Activated CD4-positive, alpha-beta T cell treated with anti-CD3 and anti-CD28 coated beads for 36 hours (primary cell): ENCODE measurements around the gene DLX6. TPM values are rescaled to one million over a fixed set of nuclear protein-coding genes. Genes with fewer than 3 reads are reported as not detected.
A peak's percentile ranks its signal among the peaks of the same experiment; 100 is the strongest.

Source experiments
- ATAC-seq: fragments of 200-7000 bp; cut with Tn5 transposase; one replicate; pipeline ENCODE4 v1.10.0; 2021; ENCODE audit warnings: mild to moderate bottlenecking, moderate library complexity
- CTCF ChIA-PET: fragments of 350-600 bp; sonication (Branson Sonifier 250); formaldehyde crosslinking; loops from one replicate; lab custom pipeline; 2021; ENCODE audit warnings: antibody characterized with exemption; lab: Charles Lee
- POLR2A ChIA-PET: fragments of 350-600 bp; sonication (Branson Sonifier 250); formaldehyde crosslinking; loops from one replicate; lab custom pipeline; 2021; ENCODE audit warnings: antibody characterized with exemption, inconsistent platforms; lab: Charles Lee
- DNase-seq: peaks from one replicate; pipeline ENCODE4 v3.0.0-alpha.2; 2020
- H3K27ac Mint-ChIP-seq: one replicate; pipeline ENCODE4 v1.8.0; 2021; ENCODE audit warnings: mixed read lengths
- H3K27me3 Mint-ChIP-seq: one replicate; pipeline ENCODE4 v1.8.0; 2021; ENCODE audit warnings: mixed read lengths
- H3K36me3 Mint-ChIP-seq: one replicate; pipeline ENCODE4 v1.8.0; 2021; ENCODE audit warnings: low read depth, mixed read lengths
- H3K4me1 Mint-ChIP-seq: one replicate; pipeline ENCODE4 v1.8.0; 2021; ENCODE audit warnings: mixed read lengths
- H3K4me3 Mint-ChIP-seq: one replicate; pipeline ENCODE4 v1.8.0; 2021; ENCODE audit warnings: mild to moderate bottlenecking, moderate library complexity, mixed read lengths
- H3K9me3 Mint-ChIP-seq: one replicate; pipeline ENCODE4 v1.8.0; 2021; ENCODE audit warnings: low read depth, mixed read lengths
- intact Hi-C, 2 experiments: fragments of 100-400 bp; cut with DNase I in 1 of 2; cut with micrococcal nuclease in 1 of 2; formaldehyde crosslinking; loops; one replicate each; pipeline versions ENCODE4 v1.14.2 to v1.15.1; 2022 to 2024; cut with DNase I, micrococcal nuclease
- total RNA-seq, 2 experiments: library from RNA; stranded (reverse); gene quantifications; one replicate each; pipeline ENCODE4 v1.2.3, GENCODE V29; 2021

DLX6 gene
- total RNA-seq, 2 experiments from 2014 or later = not detected

- H3K27ac Mint-ChIP-seq = no peak overlapping the region
- CTCF ChIA-PET = interaction anchor here (0.6 kb wide), 1 partner anchor 614 kb away, joined by 3 read pairs; no protein-coding TSS in a partner anchor
Measured at GRCh38 chr7:97018791-97019531, 13.6 kb downstream of the DLX6 start.

GRCh38 chr7:97019710-97020225 is 14.4 kb downstream of the DLX6 start:
- peaks cover 89% of the 10 kb centered on the region for H3K27me3 Mint-ChIP-seq
- ChIA-PET CTCF (interaction anchor here (0.9 kb wide), 1 partner anchor 10 kb away, joined by 3 read pairs; no protein-coding TSS in a partner anchor), POLR2A (no interaction called here)
- H3K27ac Mint-ChIP-seq = no peak overlapping the region
- no peaks in the 10 kb centered on the region for H3K9me3 Mint-ChIP-seq
- intact Hi-C loops = loop anchor here (10.0 kb wide), 2 partner anchors 235 to 715 kb away; partner anchors contain the start of gene TAC1 (in 1 of the 2)
- H3K36me3 Mint-ChIP-seq = no peaks in the 10 kb centered on the region
- no peak overlapping the region for H3K4me3 Mint-ChIP-seq
- H3K4me1 Mint-ChIP-seq = peaks cover 39% of the 10 kb centered on the region
- ATAC-seq (no peak), DNase-seq (no peak)

More at GRCh38 chr7:97018791-97019531, 13.6 kb downstream of the DLX6 start:
- H3K4me3 Mint-ChIP-seq = no peak overlapping the region
- intact Hi-C loops = no loop called here
- ATAC-seq = no peak
- no peaks in the 10 kb centered on the region for H3K36me3 Mint-ChIP-seq
- DNase-seq = no peak
- H3K4me1 Mint-ChIP-seq = peaks cover 33% of the 10 kb centered on the region
- H3K9me3 Mint-ChIP-seq = no peaks in the 10 kb centered on the region
- POLR2A ChIA-PET = no interaction called here
- peaks cover 88% of the 10 kb centered on the region for H3K27me3 Mint-ChIP-seq

GRCh38 chr7:97020601-97020995 is 15.2 kb downstream of the DLX6 start:
- no peak overlapping the region for H3K27ac Mint-ChIP-seq
- intact Hi-C loops = loop anchor here (10.0 kb wide), 2 partner anchors 236 to 714 kb away; partner anchors contain the start of gene TAC1 (in 1 of the 2)
- H3K36me3 Mint-ChIP-seq = no peaks in the 10 kb centered on the region
- ChIA-PET CTCF (interaction anchor here (0.6 to 2.5 kb wide), 5 partner anchors 9 to 619 kb away, joined by 3 to 9 read pairs (median 3); no protein-coding TSS in a partner anchor), POLR2A (no interaction called here)
- H3K4me3 Mint-ChIP-seq = no peak overlapping the region
- peaks cover 88% of the 10 kb centered on the region for H3K27me3 Mint-ChIP-seq
- no peaks in the 10 kb centered on the region for H3K9me3 Mint-ChIP-seq
- H3K4me1 Mint-ChIP-seq = peaks cover 39% of the 10 kb centered on the region
- ATAC-seq (no peak), DNase-seq (no peak)

GRCh38 chr7:97020996-97021746 is 15.8 kb downstream of the DLX6 start:
- Mint-ChIP-seq H3K36me3 (no peaks in the 10 kb centered on the region), H3K27ac (no peak overlapping the region), H3K4me3 (no peak overlapping the region), H3K4me1 (peaks cover 45% of the 10 kb centered on the region), H3K27me3 (peaks cover 88% of the 10 kb centered on the region), H3K9me3 (no peaks in the 10 kb centered on the region)
- DNase-seq = no peak
- intact Hi-C loops = loop anchor here (10.0 kb wide), 2 partner anchors 236 to 714 kb away; partner anchors contain the start of gene TAC1 (in 1 of the 2)
- no peak for ATAC-seq
- ChIA-PET POLR2A (no interaction called here), CTCF (interaction anchor here (0.6 to 2.5 kb wide), 5 partner anchors 8 to 619 kb away, joined by 3 to 9 read pairs (median 3); no protein-coding TSS in a partner anchor)

- H3K4me3 Mint-ChIP-seq = no peak overlapping the region
- H3K9me3 Mint-ChIP-seq = no peaks in the 10 kb centered on the region
- H3K27me3 Mint-ChIP-seq = peaks cover 89% of the 10 kb centered on the region
- DNase-seq (peak; percentile 44), ATAC-seq (no peak)
- H3K4me1 Mint-ChIP-seq = peaks cover 48% of the 10 kb centered on the region
- intact Hi-C loops = loop anchor here (10.0 kb wide), 2 partner anchors 237 to 713 kb away; partner anchors contain the start of gene TAC1 (in 1 of the 2)
- H3K27ac Mint-ChIP-seq = no peak overlapping the region
- ChIA-PET CTCF (interaction anchor here (0.7 to 2.5 kb wide), 3 partner anchors 14 to 461 kb away, joined by 3 to 9 read pairs (median 6); no protein-coding TSS in a partner anchor), POLR2A (no interaction called here)
- H3K36me3 Mint-ChIP-seq = no peaks in the 10 kb centered on the region
Measured at GRCh38 chr7:97021747-97022490, 16.6 kb downstream of the DLX6 start.

GRCh38 chr7:97022491-97023306 is 17.3 kb downstream of the DLX6 start:
- Mint-ChIP-seq H3K27me3 (peaks cover 88% of the 10 kb centered on the region), H3K4me1 (peaks cover 49% of the 10 kb centered on the region), H3K36me3 (no peaks in the 10 kb centered on the region), H3K9me3 (no peaks in the 10 kb centered on the region), H3K27ac (no peak overlapping the region), H3K4me3 (no peak overlapping the region)
- intact Hi-C loops = loop anchor here (10.0 kb wide), 2 partner anchors 238 to 712 kb away; partner anchors contain the start of gene TAC1 (in 1 of the 2)
- ATAC-seq = no peak
- CTCF ChIA-PET = interaction anchor here (0.7 to 2.5 kb wide), 3 partner anchors 14 to 33 kb away, joined by 3 to 9 read pairs (median 6); no protein-coding TSS in a partner anchor
- DNase-seq = no peak
- POLR2A ChIA-PET = no interaction called here

- Mint-ChIP-seq H3K4me3 (no peak within 1 kb of the TSS), H3K27ac (no peak within 1 kb of the TSS), H3K36me3 (no peaks in the 10 kb centered on the region), H3K9me3 (no peaks in the 10 kb centered on the region), H3K27me3 (peaks cover 77% of the 10 kb centered on the region), H3K4me1 (peaks cover 50% of the 10 kb centered on the region)
- POLR2A ChIA-PET = no interaction called here
- CTCF ChIA-PET = interaction anchor here (1.2 kb wide), 1 partner anchor 10 kb away, joined by 3 read pairs; no protein-coding TSS in a partner anchor
- peak; percentile 58 for DNase-seq
- intact Hi-C loops = loop anchor here (2.0 to 10.0 kb wide), 4 partner anchors 22 to 710 kb away; partner anchors contain the start of gene TAC1 (in 1 of the 2)
- peak; percentile 42 for ATAC-seq
Measured at GRCh38 chr7:97024209-97025129, 19.1 kb downstream of the DLX6 start, which contains the start of gene DLX5. TSS of gene DLX5 (minus strand) at chr7:97024831. CDS start at chr7:97024623, 208 bp downstream.

GRCh38 chr7:97025130-97025499 is 19.8 kb downstream of the DLX6 start:
- CTCF ChIA-PET = interaction anchor here (3.2 to 3.9 kb wide), 2 partner anchors 11 to 1108 kb away, joined by 19 to 45 read pairs; no protein-coding TSS in a partner anchor
- DNase-seq = no peak

More at GRCh38 chr7:97025130-97025499, 19.8 kb downstream of the DLX6 start:
- H3K27me3 Mint-ChIP-seq = peaks cover 70% of the 10 kb centered on the region
- H3K4me3 Mint-ChIP-seq = no peak overlapping the region
- POLR2A ChIA-PET = no interaction called here
- ATAC-seq = no peak
- no peak overlapping the region for H3K27ac Mint-ChIP-seq
- intact Hi-C loops = loop anchor here (2.0 to 10.0 kb wide), 4 partner anchors 22 to 710 kb away; partner anchors contain the start of gene TAC1 (in 1 of the 2)
- no peaks in the 10 kb centered on the region for H3K36me3 Mint-ChIP-seq
- peaks cover 50% of the 10 kb centered on the region for H3K4me1 Mint-ChIP-seq
- H3K9me3 Mint-ChIP-seq = no peaks in the 10 kb centered on the region
